Stimulated activated naive CD8-positive, alpha-beta T cell treated with anti-CD3 and anti-CD28 coated beads, Interleukin-15, Interleukin-2, amounts not matched to agents 100 ng/mL and 50 ng/mL, for 24 hours (primary cell): ENCODE measurements around the gene KLC4.
A peak's percentile ranks its signal among the peaks of the same experiment; 100 is the strongest.

Experiments used
- H3K27ac Mint-ChIP-seq: one replicate; pipeline ENCODE4 v1.8.0; 2021; ENCODE audit warnings: mild to moderate bottlenecking, mixed read lengths
- H3K27me3 Mint-ChIP-seq: one replicate; pipeline ENCODE4 v1.8.0; 2021; ENCODE audit warnings: mixed read lengths
- H3K36me3 Mint-ChIP-seq: one replicate; pipeline ENCODE4 v1.8.0; 2021; ENCODE audit warnings: low read depth, mixed read lengths
- H3K4me1 Mint-ChIP-seq: one replicate; pipeline ENCODE4 v1.8.0; 2021; ENCODE audit warnings: low read depth, mixed read lengths
- H3K4me3 Mint-ChIP-seq: one replicate; pipeline ENCODE4 v1.8.0; 2021; ENCODE audit warnings: mild to moderate bottlenecking, mixed read lengths
- H3K9me3 Mint-ChIP-seq: one replicate; pipeline ENCODE4 v1.8.0; 2021; ENCODE audit warnings: mixed read lengths

The KLC4 gene

DNA sequence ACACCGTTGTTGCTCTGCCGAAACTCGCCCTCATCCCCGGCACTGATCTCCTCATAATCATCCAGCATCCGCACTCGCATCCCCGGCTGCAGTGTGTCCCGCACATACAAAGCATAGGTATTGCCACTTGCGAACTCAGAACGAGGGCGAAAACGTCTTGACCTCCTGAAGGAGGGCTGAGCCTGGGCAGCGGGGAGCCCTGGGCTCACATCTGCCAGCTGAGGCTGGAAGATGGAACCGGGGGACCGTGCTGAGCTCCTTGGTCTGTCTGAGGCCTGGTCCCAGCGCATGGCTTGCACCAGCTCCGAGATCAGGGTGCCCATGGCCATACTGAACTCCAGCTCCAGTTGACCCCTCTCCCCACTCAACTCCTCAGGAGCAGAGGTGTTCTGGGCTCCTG lies 8.4 kb upstream of the KLC4 start:
- no peaks in the 10 kb centered on the region for H3K9me3 Mint-ChIP-seq
- peak overlapping the region; percentile 49 for H3K27ac Mint-ChIP-seq
- peak overlapping the region; percentile 25 for H3K4me3 Mint-ChIP-seq
- no peaks in the 10 kb centered on the region for H3K27me3 Mint-ChIP-seq
- H3K4me1 Mint-ChIP-seq, result peaks cover 34% of the 10 kb centered on the region
- peaks cover 34% of the 10 kb centered on the region for H3K36me3 Mint-ChIP-seq

DNA sequence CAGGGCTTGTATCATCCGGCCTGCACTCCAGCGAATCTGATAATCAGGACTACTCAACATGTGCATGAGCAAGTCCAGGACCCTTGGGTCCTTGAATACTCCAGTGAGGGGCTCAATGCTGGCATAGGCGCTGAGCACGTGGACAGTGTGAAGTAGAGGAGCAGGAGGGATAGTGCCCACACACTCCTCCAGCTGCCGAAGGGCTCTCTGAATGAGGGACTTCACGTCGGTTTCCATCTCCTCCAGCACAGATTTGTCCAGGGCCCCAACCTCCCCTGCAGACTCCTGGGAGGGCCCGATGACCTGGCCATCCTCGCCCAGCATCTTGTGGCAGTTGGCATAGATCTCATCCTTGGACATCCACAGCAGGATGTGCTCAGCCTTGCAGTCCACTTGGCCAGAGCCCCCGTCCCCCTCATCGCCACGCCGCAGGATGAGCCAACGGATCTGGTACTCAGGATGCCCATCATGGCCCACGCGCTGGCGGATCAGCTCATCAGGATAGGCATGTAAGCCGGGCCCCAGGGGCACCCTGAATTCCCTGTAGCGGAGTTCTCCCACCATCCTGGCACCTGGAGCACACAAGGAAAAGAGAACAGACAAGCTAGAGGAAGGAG lies 7.1 kb upstream of the KLC4 start:
- Mint-ChIP-seq H3K27me3 (no peaks in the 10 kb centered on the region), H3K4me1 (peaks cover 38% of the 10 kb centered on the region), H3K36me3 (peaks cover 32% of the 10 kb centered on the region), H3K9me3 (no peaks in the 10 kb centered on the region), H3K4me3 (peak overlapping the region; percentile 90), H3K27ac (peak overlapping the region; percentile 96)

DNA sequence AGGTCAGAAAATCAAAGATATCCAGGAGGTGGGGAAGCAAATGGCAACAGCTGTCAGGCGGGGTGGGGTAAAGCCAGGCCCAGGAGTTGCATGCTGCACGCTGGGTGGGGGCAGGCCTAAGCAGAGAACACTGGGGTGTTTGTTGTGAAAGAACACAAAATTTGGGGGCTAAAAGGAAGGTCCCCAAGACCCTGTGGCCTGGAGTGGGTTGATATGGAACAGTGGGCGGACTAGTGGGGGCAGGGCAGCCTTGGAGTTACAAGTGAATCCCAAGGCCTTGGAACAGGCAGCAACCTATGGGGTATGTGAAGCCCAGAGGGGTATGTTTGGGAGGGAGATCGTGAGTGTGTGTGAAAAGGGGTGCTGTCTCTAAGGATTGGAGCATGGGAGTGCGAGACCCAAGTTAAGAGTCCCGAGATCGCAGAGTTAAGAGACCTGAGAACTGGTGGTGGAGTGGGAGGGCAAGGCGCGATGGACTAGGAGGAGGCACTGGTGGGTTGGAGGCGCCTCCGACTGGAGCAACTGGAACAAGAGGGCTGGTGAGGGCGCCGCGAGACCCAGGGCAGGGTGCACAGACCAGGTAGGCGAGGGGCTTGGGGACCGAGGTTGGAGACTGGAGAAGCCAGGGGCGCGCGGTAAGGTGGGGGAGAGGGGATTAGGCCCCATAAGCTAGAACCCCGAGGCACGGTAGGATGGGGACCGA lies 6.4 kb upstream of the KLC4 start:
- Mint-ChIP-seq H3K27me3 (no peaks in the 10 kb centered on the region), H3K4me3 (peak overlapping the region; percentile 90), H3K36me3 (peaks cover 38% of the 10 kb centered on the region), H3K27ac (peak overlapping the region; percentile 96), H3K4me1 (peaks cover 44% of the 10 kb centered on the region), H3K9me3 (no peaks in the 10 kb centered on the region)

DNA sequence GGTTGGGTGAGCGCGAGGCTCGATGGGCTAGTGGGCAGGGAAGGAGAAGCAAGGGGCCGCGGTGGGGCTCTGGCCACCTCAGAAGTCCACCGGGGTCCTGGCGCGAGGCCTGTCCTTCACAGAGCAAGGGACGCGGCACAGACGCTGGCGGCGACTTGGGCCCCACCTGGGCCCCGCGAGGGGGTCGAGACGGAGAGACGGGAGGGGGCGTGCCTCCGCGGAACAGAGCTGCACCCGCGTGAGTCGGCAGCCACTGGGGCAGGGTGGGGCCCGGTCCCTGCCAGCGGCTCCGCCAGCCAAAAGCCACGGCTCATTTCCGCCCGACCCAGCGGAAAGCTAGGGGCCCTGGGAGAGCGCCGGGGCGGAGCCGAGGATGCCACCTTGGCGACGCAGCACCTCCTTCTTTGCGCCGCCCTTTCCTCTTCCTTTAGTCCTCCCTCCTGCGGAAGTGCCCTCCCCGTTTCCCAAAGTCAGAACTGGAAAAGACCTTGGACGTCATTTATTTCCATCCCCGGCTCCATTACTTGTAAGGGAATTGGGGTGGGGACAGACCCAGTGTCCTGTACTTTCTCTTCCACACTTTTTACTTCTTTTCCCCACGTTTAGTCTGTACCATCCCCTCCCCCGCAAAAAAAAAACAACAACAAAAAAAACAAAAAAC lies 5.8 kb upstream of the KLC4 start, which contains the start of gene CUL7:
CUL7 (minus strand) TSS at position 307 of the 661 bp plus-strand sequence. CDS start 1,063 bp downstream, outside the sequence.
- peak within 1 kb of the TSS; percentile 90 for H3K4me3 Mint-ChIP-seq
- peaks cover 50% of the 10 kb centered on the region for H3K4me1 Mint-ChIP-seq
- no peaks in the 10 kb centered on the region for H3K9me3 Mint-ChIP-seq
- no peaks in the 10 kb centered on the region for H3K27me3 Mint-ChIP-seq
- H3K36me3 Mint-ChIP-seq, result peaks cover 45% of the 10 kb centered on the region
- peak within 1 kb of the TSS; percentile 96 for H3K27ac Mint-ChIP-seq

DNA sequence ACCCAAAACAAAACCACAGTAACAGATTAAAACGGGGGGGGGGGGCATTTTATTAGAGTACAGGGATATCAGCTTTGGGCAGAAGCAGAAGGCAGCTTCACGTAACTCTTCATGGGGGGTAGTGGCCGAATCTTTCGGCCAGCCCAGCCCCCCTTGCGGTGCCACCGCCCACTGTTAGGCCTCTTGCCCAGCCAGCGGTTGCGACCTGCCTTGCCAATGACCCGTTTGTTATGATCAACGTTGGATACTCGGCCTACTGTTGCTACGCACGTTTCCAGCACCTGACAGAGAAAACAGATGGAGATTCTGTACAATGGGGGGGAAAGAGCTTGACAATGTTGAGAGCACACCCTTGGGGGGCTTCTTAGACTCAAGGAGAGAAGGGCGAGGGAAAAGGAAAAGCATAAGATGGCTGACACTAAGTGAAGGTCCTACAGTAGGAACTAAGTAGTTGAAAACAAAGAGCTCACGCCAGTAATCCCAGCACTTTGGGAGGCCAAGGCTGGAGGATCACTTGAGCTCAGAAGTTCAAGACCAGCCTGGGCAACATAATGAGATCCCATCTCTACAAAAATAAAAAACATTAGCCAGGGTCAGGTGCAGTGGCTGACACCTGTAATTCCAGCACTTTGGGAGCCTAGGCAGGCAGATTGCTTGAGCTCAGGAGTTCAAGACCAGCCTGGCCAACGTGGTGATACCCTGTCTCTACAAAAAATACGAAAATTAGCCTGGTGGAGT lies 5.1 kb upstream of the KLC4 start:
- H3K36me3 Mint-ChIP-seq, result peaks cover 43% of the 10 kb centered on the region
- H3K9me3 Mint-ChIP-seq, result no peaks in the 10 kb centered on the region
- H3K27me3 Mint-ChIP-seq, result no peaks in the 10 kb centered on the region
- H3K4me1 Mint-ChIP-seq, result peaks cover 52% of the 10 kb centered on the region
- H3K4me3 Mint-ChIP-seq, result peak overlapping the region; percentile 90
- peak overlapping the region; percentile 91 for H3K27ac Mint-ChIP-seq

DNA sequence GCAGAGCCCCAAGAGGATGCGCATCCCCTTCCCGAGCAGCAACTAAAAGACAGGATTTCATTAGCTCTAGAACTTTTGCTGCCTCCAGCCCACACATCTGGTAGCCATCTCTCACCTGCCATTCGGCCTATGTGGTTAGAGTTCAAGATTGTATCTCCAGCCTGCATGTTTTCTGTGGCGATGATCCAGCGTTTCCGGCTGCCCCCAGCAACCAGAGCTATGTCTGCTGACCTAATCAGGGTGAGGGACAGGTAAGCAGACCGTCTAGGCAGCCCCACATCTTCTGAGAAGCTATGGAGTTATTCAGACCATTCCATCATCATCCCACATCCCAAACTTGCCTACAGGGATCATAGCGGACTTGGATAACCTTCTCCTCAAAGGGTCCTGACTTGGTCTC lies 3.5 kb upstream of the KLC4 start:
- Mint-ChIP-seq H3K27ac (peak overlapping the region; percentile 14), H3K27me3 (no peaks in the 10 kb centered on the region), H3K9me3 (no peaks in the 10 kb centered on the region), H3K4me3 (no peak overlapping the region), H3K36me3 (peaks cover 33% of the 10 kb centered on the region), H3K4me1 (peaks cover 61% of the 10 kb centered on the region)

DNA sequence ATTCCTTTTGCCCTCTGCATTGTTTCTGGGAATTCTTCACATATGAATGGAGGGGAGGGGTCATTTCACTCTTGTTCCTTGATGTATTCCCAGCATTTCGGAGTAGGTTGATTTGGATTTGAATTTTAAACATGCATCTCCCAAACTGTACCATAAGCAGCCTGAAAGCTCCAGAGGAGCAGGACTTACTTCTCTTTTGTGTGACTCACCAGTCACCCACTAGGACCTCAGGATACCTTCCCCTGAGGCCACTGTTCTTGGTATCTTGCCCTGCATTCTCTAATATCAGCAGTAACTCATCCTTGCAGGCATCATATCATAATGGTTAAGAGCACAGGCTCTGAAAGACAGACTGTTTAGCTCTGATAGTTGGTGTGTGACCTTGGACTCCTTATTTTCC lies 900 bp upstream of the KLC4 start:
- H3K27ac Mint-ChIP-seq, result peak overlapping the region; percentile 86
- peak overlapping the region; percentile 95 for H3K4me3 Mint-ChIP-seq
- H3K4me1 Mint-ChIP-seq, result peaks cover 45% of the 10 kb centered on the region
- peaks cover 33% of the 10 kb centered on the region for H3K36me3 Mint-ChIP-seq
- no peaks in the 10 kb centered on the region for H3K27me3 Mint-ChIP-seq
- H3K9me3 Mint-ChIP-seq, result no peaks in the 10 kb centered on the region

DNA sequence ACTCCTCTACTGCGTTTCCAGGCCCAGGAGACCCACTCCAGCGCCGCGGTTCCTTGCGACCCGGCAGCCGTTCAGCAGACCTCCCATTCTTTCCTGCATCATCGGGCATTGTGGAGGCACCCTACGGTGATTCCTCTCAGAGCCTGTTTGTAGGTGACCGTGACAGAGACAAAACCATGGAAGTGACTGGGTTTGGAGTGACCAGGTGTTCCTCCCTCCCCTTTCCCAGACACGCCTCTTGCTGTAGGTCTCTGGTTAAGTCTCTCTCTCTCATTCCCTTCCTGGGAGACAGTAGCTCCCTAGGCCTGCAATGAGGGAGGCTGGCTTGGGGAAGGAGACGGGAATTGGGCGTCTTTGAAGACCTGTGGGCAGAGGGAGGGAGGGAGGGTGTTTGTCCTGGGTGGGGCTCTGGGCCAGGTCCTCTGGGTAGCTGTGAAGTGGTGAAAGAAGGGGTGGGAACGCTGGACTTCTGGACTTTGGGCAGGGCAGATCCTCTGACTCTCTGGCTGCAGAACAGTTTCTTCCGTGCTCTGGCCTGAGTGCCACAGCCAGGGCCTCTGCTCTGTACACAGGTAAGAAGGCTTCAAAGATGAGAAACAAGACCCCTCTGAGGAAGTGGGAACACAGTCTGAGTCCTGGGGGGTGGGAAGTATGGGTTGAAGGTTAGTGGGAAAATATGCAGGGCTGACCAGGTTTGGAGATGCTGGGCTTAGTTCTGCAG lies 763 bp downstream of the KLC4 start:
- Mint-ChIP-seq H3K4me1 (peaks cover 39% of the 10 kb centered on the region), H3K9me3 (no peaks in the 10 kb centered on the region), H3K27ac (peak overlapping the region; percentile 97)

DNA sequence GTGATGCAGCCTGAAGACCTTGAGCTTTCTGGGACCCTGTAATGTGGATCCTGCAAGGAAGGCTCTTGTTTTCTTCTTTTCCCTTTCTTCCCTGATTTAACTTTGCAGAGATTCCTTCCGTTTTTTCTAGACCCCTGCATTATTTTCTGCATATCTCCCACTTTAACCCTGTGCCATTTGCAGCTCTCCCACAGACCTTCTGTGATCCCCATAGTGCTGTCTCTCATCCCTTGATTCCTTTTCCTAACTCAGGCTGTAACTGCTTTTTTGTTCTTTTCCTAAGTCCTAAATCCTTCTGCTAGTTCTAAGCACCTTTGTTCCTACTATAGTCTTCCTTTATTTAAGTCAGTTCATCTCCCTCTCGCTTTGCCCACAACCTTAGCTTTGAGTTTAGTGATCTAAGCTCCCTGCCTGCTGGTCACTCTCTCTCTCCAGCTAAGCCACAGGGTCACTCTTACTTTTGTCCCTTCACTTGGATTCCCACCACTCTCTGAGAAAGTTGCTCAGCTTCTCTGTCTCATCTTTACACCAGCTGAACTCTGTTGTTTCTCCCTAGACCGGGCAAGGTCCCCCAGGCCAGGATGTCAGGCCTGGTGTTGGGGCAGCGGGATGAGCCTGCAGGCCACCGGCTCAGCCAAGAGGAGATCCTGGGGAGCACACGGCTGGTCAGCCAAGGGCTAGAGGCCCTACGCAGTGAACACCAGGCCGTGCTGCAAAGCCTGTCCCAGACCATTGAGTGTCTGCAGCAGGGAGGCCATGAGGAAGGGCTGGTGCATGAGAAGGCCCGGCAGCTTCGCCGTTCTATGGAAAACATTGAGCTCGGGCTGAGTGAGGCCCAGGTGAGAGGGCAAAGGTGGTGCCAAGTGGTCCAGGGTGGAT lies 1.6 kb downstream of the KLC4 start:
- Mint-ChIP-seq H3K27ac (peak overlapping the region; percentile 5), H3K36me3 (peaks cover 24% of the 10 kb centered on the region), H3K27me3 (no peaks in the 10 kb centered on the region), H3K4me1 (peaks cover 35% of the 10 kb centered on the region), H3K4me3 (peak overlapping the region; percentile 95), H3K9me3 (no peaks in the 10 kb centered on the region)

More for the DNA sequence above, 763 bp downstream of the KLC4 start:
- Mint-ChIP-seq H3K36me3 (peaks cover 31% of the 10 kb centered on the region), H3K4me3 (peak overlapping the region; percentile 95), H3K27me3 (no peaks in the 10 kb centered on the region)

DNA sequence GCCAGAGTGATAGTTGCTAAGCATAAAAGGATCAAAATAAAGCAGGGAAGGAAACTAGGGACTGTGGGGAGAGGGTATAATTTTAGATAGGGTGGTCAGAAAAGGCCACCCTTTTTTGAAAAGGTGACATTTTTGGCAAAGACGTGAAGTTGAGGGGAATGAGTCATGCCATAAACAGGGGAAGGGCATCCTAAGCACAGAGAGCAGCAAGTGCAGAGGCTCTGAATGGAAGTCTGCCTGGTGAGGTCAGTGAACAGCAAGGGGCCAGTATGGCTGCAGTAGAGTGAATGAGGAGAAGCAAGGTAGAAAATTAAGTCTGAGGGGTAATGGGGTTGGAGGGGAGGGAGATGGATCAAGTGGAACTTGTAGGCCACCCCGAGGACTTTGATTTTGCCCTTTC lies 2.4 kb downstream of the KLC4 start:
- Mint-ChIP-seq H3K4me3 (no peak overlapping the region), H3K36me3 (peaks cover 20% of the 10 kb centered on the region), H3K9me3 (no peaks in the 10 kb centered on the region), H3K4me1 (peaks cover 31% of the 10 kb centered on the region), H3K27me3 (no peaks in the 10 kb centered on the region), H3K27ac (no peak overlapping the region)

DNA sequence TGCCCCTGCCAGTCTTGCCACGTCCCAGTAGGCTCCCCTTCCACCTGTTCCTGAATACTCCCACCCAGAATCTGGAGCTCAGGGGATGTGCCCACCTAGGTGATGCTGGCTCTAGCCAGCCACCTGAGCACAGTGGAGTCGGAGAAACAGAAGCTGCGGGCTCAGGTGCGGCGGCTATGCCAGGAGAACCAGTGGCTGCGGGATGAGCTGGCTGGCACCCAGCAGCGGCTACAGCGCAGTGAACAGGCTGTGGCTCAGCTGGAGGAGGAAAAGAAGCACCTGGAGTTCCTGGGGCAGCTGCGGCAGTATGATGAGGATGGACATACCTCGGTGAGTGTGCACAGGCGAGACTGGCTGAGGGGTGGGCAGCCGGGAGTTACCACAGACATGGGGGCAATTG lies 3.4 kb downstream of the KLC4 start:
- H3K27ac Mint-ChIP-seq, result no peak overlapping the region
- no peak overlapping the region for H3K4me3 Mint-ChIP-seq
- peaks cover 27% of the 10 kb centered on the region for H3K4me1 Mint-ChIP-seq
- H3K9me3 Mint-ChIP-seq, result no peaks in the 10 kb centered on the region
- no peaks in the 10 kb centered on the region for H3K27me3 Mint-ChIP-seq
- peaks cover 16% of the 10 kb centered on the region for H3K36me3 Mint-ChIP-seq

DNA sequence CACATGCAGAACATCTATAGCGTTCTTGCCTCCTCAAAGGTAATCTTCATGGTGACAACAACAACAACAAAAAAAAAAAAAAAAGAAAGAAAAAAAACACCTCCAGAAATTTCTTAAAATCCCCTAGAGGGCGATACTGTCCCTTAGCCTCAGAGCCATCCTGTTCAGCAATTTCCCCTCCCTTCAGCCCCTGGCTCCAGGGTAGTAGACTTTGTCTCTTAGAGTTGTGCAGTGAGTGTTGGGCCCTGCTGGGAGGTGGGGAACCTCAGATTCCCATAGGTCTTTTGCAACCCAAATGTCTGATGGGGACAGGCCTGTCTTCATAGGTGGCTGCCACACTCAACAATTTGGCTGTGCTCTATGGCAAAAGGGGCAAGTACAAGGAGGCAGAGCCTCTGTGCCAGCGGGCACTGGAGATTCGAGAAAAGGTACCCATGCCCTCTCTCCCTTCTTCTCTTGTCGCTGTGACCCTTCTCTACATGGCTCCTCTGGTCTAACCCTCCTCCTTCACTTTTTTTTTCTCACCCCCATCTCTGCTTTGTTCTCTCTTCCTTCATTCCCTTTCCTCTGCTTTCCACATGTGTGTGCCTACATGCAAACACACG lies 10.7 kb downstream of the KLC4 start:
- H3K4me3 Mint-ChIP-seq, result no peak overlapping the region
- no peaks in the 10 kb centered on the region for H3K9me3 Mint-ChIP-seq
- no peaks in the 10 kb centered on the region for H3K4me1 Mint-ChIP-seq
- no peaks in the 10 kb centered on the region for H3K36me3 Mint-ChIP-seq
- no peak overlapping the region for H3K27ac Mint-ChIP-seq
- H3K27me3 Mint-ChIP-seq, result no peaks in the 10 kb centered on the region

DNA sequence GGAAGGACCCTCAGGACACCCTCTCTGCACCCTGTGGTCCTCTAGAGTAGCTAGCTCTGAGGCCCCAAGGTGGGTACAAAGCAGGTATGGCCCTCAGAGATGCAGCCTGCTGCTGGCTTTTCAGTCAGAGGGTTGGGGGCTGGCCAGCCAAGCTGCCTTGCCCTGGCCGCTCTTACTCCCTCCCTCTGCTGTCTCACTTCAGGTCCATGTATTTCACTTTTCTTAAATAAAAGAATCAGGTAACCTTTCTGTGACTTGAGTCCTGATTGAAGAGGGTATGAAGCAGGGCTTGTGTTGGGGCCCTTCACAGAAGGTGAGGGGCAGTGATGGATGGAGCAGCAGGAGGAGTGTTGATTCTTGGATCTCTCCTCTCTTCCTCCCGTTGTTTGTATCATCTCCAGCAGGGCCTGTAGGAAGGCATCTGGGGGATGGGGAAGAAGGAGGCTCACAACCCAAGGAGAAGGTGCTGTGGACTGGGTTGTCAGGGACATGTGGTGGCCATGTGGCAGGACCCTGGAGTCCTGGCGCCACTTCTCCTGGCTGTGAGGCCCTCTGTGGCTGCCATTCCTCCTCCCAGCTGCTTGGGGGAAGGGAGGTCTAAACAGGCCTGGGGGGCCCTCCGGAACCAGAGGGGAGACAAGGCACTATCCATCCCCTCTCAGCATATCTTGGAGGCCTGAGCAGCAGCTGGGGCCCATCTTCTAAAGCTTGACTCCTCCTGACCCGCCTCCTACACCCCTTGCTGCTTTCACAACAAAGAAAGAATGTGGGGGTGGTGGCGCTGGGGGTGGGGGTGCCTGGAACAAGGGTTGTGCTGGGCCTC lies 15.6 kb downstream of the KLC4 start:
- no peaks in the 10 kb centered on the region for H3K36me3 Mint-ChIP-seq
- no peak overlapping the region for H3K27ac Mint-ChIP-seq
- H3K27me3 Mint-ChIP-seq, result peaks cover 20% of the 10 kb centered on the region
- peaks cover 4% of the 10 kb centered on the region for H3K4me1 Mint-ChIP-seq
- H3K9me3 Mint-ChIP-seq, result no peaks in the 10 kb centered on the region
- H3K4me3 Mint-ChIP-seq, result peak overlapping the region; percentile 39
